Endometrial microvascular endothelial cells (primary cell): Measurements from ENCODE around the gene GLIPR2. TPM values are rescaled to one million over a fixed set of nuclear protein-coding genes. Genes with fewer than 3 reads are reported as not detected.
"Not testable (repeated sequence)": the region's sequence is repeated elsewhere in the genome, so short reads cannot be mapped to it uniquely, and the experiment has no call there.

Experiments used
- in situ Hi-C: cut with HindIII; loops from 2 replicates; pipeline ENCODE4 v1.10.0; 2017; ENCODE audit warnings: low sequenced_read_pairs, low pct_unique_long_range_greater_than_20kb; ENCODE audit errors: inconsistent ontology term
- total RNA-seq: library from RNA; depleted of rRNA; stranded (reverse); fragments of >200 nt; gene quantifications from one replicate; pipeline ENCODE4 v1.2.3, GENCODE V29; 2015; ENCODE audit errors: inconsistent ontology term

The GLIPR2 gene
- total RNA-seq, 1 donor from 2014 or later = 35.7 TPM

DNA sequence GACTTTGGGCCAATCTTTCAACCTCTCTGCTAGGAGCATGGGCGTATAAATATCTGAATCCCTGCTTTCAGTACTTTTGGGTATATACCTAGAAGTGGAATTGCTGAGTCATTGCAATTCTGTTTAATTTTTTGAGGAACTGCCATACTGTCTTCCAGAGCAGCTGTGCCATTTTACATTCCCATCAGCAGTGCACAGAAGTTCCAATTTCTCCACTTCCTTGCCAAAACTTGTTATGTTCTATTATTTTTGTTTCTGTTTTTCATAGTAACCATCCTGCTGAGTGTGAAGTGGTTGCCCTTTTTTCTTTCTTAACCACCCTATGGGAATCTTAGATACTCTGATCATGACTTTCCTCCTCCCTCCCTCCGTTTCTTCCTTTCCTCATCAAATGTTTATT, 21.6 kb downstream of the GLIPR2 start:
- in situ Hi-C loops = no loop called here

DNA sequence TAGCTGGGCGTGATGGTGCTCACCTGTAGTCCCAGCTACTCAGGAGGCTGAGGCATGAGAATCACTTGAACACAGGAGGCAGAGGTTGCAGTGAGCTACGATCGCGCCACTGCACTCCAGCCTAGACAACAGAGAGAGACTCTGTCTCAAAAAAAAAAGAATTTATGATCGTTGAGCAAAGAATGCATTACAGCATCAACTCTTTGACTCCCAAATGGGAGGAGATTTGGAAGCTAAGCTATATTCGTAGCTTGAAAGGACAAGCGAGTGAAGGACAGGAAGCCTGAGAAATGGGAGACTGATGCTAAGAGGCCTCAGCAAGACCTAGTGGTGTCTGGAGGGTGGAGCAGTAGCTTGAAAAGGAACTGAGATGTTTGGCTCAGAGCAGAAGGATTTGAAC, 22.4 kb downstream of the GLIPR2 start:
- in situ Hi-C loops = no loop called here

DNA sequence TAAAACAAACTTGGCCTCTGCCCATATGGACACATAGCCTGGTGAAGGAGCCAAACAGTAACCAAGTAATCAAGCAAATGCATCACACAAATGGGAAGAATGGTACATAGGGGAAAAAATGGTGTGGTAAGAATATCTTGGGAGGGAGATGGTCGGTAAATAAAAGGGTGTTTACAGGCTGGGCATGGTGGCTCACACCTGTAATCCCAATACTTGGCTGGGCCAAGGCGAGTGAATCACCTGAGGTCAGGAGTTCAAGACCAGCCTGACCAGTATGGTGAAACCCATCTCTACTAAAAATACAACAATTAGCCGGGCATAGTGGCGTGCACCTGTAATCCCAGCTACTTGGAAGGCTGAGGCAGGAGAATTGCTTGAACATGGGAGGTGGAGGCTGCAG, 23.0 kb downstream of the GLIPR2 start:
- in situ Hi-C loops = not testable (repeated sequence)

DNA sequence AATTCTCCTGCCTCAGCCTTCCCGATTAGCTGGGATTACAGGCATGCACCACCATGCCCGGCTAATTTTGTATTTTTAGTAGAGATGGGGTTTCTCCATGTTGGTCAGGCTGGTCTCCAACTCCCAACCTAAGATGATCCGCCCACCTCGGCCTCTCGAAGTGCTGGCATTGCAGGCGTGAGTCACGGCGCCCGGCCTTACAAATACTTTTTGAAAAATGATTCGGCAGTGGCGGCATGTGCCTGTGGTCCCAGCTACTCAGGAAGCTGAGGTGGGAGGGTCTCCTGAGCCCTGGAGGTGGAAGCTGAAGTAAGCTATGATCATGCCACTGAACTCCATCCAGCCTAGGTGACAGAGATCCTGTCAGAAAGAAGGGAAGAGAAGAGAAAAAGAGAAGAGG, 23.6 kb downstream of the GLIPR2 start:
- in situ Hi-C loops = not testable (repeated sequence)

DNA sequence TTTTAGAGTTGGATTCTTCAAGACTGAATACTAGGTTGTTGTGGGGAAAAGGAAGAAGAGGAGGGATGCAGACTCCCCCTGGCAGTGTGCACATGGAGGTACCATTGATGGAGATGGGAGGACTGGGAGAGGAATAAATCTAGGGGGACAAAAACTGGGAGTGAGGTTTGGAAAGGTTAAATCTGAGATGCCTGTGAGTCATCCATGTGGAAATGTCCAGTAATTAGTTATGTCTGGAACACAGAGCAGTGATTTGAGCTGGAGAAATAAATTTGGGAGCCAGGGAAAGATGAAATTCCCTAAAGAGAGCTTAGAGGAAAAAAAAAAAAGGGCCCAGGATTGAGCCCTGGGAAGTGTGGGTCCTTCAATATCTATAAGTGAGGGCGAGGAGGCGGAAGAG, 24.7 kb downstream of the GLIPR2 start:
- in situ Hi-C loops = no loop called here

DNA sequence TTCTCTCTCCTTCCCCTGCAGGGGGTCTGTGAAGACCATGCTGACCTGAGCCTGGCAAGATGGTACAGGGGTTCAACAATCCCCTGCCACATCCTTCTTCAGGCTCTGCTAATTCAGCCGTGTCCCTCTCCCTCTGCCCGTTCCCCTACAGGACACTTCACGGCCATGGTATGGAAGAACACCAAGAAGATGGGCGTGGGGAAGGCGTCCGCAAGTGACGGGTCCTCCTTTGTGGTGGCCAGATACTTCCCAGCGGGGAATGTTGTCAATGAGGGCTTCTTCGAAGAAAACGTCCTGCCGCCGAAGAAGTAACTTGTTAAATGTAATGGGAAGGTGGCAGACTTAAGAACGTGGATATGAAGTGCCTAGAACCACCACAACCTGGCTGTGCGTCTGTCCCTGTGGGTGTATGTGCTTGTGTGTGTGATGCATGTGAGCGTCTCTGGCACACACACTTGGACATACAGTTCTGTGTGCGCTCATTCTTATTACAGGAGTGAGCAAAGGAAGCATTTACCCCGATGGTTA, 25.7 kb downstream of the GLIPR2 start:
- in situ Hi-C loops = no loop called here

DNA sequence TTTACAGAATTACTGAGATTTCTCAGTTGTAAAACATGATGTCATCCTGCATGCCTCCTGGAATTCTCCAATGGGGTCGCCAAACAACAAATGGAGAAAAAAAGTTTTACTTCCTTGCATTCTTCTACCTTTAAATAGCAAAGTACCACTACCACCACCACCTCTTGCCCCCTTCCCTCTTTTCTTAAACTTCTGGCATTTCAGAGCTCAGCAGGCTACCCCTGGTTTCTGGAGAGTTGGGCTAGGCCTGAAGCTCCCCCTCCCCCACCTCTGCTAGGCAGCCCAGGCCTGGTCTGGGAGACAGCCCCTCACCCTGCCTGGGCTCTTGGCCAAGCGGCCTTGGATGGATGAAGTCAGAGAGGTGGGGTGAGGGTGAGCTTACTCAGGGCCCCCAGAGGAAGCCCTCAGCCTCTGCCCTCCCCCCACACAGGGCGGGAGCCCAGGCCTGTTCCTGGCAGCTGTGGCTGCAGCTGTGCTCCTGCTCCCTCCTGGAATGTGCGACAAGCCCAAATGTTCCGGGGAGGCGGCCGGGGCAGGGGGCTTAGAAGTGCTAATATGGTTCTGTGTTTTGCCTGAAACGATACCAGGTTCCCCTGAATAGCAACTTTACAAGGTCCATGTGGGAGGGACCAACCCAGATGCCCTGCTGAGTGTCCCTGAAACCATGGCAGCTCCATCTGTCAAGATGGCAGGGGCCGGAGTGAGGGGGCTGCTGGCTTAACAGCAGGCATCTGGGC, 26.7 kb downstream of the GLIPR2 start:
- in situ Hi-C loops = no loop called here

DNA sequence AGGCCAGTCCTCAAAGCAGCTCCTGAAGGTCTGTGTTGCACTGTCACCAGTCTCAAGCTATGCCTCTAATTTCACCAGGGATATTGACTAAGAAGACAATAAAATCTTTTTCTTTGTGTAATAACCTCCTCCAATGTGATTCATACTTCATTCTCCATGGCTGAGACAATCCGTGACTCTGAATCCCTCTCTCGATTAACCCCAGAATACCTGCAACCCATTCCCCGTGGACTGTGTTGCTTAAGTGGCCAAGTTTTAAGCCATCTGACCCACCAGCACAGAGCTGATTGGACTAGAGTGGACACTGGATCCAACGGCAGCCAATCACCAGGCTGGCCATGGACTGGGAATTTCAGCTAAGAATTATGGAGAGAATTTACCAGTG, 27.2 kb downstream of the GLIPR2 start:
- in situ Hi-C loops = no loop called here

DNA sequence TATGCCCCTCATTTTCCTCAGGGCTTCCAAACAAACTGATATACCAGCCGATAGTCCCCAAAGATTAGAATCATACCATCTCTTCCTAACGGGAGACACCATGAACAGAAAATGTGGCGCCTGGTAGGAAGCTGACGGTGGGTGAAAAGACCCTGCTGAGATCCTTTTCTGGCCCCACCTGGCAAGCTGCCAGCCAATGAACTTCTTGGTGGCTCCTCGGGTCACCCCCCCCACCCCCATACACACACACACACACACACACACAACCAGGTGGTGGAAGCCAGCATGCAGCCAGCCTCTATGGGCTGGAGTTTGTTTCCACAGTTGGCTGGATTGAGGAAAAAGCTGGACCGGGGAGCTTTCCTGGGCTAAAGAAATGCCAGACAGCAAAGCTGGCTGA, 27.8 kb downstream of the GLIPR2 start:
- in situ Hi-C loops = no loop called here

DNA sequence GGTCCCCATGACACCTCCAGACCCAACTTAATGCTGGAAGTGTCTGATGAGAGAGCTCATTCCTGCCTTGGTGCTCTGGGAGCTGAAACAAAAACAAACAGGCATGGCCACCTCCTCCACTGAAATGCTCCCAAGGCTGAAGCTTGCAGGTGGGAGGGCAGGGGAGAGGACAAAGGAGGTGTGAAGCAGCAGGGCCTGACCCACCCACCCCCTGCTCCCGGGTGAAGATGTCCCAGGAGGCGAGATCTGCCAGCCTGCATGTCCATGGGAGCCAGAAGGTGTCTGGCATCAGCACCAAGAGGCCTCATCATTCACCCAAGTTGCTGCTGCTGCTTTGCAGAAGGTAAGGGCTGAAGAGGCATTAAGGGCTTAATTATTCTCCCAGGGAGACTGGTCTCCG, 28.5 kb downstream of the GLIPR2 start:
- in situ Hi-C loops = no loop called here

DNA sequence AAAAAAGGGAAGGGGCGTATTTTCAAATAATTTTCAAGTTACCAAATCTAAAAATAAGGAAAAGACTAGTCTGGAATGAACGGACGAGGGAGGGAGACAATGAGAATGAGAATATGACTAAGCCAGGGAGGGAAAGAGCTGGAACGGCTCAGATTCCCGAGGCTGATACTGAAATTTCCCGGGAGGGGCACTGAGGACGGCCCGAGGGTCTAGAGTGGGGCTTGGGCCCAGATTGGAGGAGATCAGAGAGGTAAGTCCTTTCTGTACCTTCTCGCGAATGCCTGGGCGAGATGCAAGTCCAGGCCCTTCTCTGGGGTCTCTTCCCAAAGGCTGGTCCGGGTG, 29.3 kb downstream of the GLIPR2 start:
- in situ Hi-C loops = no loop called here

DNA sequence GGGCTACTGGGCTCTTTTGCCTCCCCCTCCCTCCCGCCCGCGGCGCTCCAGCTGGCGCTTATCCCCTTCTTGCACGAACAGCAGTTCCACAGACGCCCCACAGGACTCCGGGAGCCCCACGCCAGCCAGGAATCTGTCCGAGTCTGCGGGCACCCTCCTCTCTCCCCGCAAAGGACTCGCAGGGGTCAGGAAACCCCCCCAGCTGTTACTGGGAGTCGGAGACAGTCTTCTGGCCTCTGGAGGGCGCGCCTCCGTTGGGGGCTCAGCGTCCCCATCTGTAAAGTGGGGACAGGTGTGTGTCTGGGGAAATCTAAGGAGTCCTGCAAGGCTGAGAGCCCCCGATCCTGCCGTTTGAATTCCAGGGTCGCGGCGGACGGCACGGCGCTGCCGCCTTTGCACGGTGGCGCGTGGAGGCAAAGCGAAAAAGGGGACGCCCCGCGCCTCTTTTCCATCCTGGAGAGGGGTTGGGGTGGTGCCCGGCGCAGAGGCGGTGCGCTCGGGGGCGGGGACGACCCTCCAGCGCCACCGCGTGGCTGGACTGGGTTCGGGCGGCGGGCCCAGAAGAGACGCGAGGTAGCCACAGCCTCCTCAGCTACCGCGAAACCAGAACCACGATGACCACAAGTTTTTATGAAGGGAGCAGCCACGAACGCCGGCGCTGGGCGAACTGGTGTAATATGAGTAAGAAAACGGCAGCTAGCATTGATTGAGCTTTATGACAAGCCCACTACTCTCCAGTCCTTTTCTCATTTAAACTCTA, 29.8 kb downstream of the GLIPR2 start:
- in situ Hi-C loops = no loop called here

DNA sequence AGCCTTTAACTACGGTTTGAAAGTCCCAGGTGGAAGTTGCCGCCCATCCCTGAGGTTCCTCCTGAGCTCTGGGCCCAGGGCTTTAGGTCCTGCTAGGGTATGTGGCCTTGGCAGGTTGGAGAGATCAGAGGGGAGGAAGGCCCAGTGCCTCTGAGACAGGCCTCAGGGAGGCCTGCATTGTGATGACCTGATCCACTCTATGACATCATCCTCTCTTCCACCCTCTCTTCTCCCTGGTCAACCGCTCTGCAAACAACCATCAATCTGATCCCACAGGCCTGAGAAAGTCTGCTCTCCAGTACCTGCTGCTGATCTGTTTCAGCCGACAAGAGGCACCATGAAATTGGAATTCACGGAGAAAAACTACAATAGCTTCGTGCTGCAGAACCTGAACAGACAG, 32.6 kb downstream of the GLIPR2 start, which contains the start of gene CCIN:
TSS of gene CCIN (plus strand) at position 223 of the 400 bp plus-strand sequence. CDS start at position 338, 115 bp downstream.
- in situ Hi-C loops = no loop called here

DNA sequence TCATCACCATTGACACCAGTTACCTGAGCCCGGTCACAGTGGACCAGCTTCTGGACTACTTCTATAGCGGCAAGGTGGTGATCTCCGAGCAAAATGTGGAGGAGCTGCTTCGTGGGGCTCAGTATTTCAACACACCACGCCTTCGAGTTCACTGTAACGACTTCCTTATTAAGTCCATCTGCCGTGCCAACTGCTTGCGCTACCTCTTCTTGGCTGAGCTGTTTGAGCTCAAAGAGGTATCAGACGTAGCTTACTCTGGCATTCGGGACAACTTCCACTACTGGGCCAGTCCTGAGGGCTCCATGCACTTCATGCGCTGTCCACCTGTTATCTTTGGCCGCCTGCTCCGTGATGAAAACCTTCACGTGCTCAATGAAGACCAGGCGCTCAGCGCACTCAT, 33.2 kb downstream of the GLIPR2 start:
- in situ Hi-C loops = no loop called here

DNA sequence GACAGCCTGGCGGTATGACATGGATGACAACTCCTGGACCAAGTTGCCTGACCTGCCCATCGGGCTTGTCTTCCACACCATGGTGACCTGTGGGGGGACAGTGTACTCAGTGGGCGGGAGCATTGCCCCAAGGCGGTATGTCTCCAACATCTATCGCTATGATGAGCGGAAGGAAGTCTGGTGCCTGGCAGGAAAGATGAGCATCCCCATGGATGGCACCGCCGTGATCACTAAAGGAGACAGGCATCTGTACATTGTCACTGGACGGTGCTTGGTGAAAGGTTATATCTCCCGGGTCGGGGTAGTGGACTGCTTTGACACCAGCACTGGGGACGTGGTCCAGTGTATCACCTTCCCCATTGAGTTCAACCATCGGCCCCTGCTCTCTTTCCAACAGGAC, 34.0 kb downstream of the GLIPR2 start:
- in situ Hi-C loops = no loop called here

DNA sequence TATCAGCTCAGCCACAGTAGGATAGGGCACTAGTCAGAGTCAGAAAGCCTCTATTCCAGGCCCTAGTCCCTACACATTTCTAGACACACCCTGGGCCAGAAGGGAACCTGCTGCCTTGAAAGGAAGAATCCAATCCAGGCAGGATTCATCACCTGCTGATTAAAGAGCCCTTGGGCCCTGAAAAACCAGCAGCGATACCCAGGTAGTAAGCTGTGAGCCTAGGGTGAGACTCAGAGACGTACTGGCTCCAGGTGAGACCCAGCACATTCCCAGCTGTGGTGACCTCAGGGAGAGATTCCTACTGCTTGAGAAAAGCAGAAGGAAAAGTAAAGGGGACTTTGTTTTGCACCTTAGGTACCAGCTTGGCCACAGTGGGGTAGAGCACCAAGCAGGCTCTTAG, 37.3 kb downstream of the GLIPR2 start:
- in situ Hi-C loops = no loop called here

DNA sequence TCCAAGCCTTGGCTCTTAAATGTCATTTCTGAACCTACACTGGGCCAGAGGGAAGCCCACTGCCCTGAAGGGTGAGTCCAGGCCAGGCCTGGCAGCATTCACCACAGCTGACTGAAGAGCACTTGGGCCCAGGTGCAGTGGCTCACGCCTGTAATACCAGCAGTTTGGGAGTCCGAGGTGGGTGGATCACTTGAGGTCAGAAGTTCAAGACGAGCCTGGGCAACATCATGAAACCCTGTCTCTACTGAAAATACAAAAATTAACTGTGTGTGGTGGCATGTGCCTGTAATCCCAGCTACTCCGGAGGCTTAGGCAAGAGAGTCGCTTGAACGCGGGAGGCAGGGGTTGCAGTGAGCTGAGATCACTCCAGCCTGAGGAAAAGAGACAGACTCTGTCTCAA, 37.7 kb downstream of the GLIPR2 start:
- in situ Hi-C loops = no loop called here

DNA sequence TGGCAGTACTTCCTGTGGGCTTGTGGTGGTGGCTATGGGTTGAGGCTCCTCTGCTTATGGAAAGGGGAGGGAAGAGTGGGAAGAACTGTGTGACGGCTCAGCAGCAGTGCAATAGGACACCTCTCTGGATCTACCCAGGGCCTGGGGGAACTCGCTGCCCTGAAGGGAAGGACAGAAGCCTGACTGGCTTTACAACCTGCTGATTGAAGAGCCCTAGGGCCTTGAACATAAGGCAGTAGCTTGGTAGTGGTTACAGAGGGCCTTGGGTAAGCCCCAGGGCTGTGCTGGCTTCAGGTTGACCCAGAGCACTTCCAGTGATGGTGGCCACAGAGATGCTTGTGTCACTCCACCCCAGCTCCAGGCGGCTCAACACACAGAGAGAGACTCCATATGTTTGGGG, 38.2 kb downstream of the GLIPR2 start:
- in situ Hi-C loops = no loop called here

DNA sequence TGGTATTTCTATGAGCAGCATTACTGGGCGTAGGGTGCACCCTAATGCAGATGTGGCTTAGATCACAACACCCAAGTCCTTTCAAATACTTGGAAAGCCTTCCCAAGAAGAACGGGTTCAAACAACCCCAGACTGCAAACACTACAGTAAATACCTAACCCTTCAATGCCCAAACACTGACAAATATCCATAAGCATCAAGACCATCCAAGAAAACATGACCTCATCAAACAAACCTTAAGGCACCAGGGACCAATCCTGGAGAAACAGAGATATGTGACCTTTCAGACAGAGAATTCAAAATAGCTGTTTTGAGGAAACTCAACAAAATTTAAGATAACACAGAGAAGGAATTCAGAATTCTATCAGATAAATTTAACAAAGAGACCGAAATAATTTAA, 38.7 kb downstream of the GLIPR2 start:
- in situ Hi-C loops = not testable (repeated sequence)

DNA sequence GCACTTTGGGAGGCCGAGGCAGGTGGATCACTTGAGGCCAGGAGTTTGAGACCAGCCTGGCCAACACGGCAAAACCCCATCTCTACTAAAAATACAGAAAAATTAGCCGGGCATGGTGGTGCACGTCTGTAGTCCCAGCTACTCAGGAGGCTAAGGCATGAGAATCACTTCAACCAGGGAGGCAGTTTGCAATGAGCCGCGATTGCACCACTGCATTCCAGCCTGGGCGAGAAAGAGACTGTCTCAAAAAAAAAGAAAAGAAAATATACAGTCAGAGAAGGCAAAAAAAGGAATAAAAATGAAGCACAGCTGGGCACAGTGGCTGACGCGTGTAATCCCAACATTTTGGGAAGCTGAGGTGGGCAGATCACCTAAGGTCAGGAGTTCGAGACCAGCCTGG, 40.0 kb downstream of the GLIPR2 start:
- in situ Hi-C loops = not testable (repeated sequence)
